GM10266 (cell line): ENCODE measurements around the gene ABCA4.
A peak's percentile ranks its signal among the peaks of the same experiment; 100 is the strongest.

Source experiments
- DNase-seq: peaks from one replicate; pipeline ENCODE4 v3.0.0; 2012; ENCODE audit errors: extremely low spot score
- TF ChIP-seq, protein P1 (sequence below): IDR thresholded peaks from 2 replicates; pipeline ENCODE4 v1.5.1; 2012; ENCODE audit warnings: mild to moderate bottlenecking, low read depth; ENCODE audit not compliant: control insufficient read depth, insufficient read depth; ENCODE audit errors: missing control alignments

The ABCA4 gene

DNA sequence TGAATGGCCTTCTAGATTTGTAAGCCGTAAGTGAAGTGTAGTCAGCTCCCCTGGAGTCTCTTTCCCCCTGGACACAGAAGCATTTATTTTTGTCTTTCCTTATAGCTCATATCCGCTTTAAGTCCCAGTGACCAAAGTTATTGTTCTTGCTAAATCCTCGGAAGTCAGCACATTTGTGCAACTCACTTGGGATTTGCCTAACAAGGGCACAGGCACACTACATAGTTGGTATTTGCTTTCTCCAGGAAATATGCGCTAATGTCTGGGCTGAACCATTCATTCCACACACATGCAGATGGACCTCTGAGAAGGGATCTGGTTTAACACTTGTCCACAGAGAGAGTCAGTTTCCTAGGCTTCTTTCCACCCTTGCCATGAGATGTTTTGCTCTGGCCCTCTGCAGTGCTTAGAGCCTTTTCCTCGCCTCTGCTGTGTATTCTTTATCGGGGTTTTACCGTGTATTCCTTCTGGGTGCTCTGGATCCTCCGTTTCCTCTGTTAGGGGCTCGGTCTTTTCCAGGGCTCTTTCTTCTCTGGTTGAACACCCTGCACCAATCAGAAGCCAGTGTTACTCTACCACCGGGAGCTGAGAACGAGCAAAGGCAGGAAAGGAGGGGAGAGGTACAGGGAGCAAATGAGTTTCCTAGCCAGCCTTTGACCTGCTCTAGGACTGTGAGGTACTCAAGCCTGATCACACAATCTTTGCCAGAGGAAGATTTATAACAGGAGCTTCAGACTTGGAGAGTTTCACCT is 72.4 kb downstream of the ABCA4 start:
- DNase-seq, result no peak
- TF ChIP-seq, protein P1, sequence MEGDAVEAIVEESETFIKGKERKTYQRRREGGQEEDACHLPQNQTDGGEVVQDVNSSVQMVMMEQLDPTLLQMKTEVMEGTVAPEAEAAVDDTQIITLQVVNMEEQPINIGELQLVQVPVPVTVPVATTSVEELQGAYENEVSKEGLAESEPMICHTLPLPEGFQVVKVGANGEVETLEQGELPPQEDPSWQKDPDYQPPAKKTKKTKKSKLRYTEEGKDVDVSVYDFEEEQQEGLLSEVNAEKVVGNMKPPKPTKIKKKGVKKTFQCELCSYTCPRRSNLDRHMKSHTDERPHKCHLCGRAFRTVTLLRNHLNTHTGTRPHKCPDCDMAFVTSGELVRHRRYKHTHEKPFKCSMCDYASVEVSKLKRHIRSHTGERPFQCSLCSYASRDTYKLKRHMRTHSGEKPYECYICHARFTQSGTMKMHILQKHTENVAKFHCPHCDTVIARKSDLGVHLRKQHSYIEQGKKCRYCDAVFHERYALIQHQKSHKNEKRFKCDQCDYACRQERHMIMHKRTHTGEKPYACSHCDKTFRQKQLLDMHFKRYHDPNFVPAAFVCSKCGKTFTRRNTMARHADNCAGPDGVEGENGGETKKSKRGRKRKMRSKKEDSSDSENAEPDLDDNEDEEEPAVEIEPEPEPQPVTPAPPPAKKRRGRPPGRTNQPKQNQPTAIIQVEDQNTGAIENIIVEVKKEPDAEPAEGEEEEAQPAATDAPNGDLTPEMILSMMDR, result no peak

DNA sequence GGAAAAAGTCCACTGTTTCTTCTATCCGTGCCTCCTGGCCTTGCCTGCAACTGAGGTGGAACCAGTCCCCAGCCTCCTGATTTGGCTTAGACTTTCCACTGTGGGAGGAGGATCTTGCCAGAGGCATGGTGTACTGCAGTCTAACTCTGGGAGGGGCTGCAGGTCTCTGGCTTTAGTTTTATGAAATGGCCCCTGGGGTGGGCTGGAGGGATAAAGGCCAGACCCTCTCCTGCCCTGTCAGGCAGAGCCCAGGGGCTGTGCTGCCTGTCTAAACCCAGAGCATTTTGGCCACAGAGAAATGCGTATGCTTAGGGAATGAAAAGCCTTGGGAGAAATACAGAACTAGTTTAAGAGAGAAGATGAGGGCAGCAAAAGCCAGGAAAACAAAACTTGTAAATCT is 73.0 kb downstream of the ABCA4 start:
- no peak for DNase-seq
- TF ChIP-seq, protein P1, result no peak

DNA sequence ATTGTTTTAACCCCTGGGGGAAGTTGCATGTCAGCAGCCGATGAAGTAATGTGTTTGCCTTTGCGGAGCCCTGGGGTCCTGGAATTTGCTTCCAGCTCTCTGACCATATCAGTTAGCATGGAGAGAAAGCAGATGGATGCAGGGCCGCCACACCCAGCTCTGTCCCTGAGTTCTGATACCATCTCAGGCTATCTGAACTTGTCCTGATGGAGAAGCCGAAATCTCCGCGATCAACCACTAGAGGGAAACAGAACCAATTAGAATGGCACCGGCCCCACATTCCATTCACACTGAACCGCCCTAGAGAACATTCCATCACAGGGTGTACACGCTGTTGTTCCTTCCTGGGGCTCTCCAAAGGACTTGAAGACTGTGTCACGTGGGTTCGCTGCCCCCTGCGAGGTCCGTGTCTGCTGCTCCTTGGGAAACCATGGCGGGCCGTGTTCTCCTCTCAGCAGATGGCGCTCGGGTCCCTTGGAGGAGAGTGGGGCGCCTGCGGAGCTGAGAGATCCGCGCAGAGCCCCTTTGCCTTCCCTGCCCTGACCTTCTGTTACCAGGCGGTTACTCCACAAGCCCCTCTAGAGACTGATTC is 75.4 kb downstream of the ABCA4 start:
- TF ChIP-seq, protein P1, result peak; percentile 55
- peak; percentile 44 for DNase-seq

DNA sequence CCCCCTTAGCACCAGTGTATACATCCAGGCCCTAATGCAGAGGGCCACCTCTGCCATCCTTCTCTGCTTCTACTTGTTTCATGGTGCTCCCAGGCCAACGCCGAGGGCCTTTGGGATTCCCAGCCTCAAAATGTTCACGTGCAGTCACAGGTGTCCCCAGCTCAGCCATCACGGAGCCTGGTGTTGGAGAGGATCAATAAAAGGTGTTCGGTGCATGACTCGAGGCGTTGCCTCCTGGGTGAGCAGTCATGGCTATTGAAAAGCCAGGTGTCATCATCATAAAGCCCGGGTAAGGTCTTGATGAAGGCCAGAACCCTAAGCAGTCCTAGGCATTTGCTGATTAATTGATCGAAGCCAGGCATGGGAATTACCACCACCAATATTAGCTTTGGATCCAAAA is 76.1 kb downstream of the ABCA4 start:
- TF ChIP-seq, protein P1, result no peak
- no peak for DNase-seq

DNA sequence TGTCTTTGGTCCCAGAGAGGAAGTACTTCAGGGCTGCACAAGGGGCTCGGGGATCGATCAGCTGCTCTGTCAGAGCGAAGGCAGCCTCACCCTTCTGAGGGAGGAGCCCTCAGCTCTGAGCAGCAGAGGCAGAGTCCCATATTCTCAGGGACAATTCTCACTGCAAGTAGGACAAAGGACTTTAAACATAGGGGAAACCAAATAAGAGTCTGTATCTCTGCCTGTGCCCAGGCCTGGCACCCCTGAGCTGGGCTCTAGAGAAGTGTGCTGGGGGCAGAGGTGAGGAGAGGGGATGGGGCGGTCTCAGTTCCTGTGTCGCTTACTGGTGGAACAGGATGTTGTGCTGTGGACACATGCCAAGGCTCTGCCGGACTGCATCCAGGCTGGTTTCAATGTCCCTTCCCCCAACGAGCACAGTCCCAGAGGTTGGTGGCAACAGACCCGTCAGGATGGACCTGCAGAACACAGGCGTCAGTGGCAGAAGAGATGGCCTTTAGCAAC is 76.6 kb downstream of the ABCA4 start:
- no peak for DNase-seq
- TF ChIP-seq, protein P1, result no peak

DNA sequence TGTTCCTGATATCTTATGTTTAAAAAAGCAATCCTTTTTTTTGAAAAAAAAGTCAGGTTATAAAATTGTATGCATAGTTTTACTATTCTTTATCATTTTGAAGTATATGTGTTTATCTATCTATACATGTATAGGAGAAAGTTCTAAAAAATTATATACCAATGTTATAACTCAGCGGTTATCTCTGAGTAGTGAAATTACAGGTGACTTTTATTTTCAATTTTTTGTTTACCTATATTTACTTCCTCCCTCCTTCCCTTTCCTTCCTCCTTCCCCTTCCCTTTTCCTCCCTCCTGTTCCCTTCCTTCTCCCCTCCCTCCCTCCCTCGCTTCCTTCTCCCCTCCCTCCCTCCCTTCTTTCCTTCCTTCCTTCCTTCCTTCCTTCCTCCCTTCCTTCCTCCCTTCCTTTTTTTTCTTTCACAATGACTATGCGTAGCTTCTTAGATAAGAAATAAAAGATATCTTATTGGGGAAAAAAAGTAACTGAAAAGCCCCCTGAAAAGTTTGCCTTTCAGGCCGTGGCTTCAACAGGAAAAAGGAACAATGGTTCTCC is 77.1 kb downstream of the ABCA4 start:
- TF ChIP-seq, protein P1, result no peak
- no peak for DNase-seq

DNA sequence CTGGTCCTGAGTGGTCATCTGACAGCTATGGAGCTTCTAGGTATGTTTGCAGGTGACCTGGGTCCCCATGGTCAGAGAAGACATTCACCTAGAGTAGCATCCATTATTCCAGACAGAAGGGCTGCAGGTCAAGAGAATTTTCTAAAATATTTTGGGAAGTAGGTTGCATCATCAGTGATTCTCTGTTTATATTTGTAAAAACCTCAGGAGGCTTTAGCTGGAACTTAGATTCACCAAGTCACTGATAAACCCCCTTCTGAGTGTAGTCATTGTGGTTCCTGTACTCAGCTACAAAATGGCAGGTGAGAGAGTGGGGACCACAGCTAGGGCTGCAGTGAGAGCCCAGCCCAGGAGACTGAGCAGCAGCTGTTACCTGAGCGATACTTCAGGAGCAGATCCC is 78.6 kb downstream of the ABCA4 start:
- no peak for DNase-seq
- TF ChIP-seq, protein P1, result no peak
